ENCODE measurements around the gene UBTD1. TPM values are rescaled to one million over a fixed set of nuclear protein-coding genes. Genes with fewer than 3 reads are reported as not detected.

Gene UBTD1
- total RNA-seq, 1 experiment from 2014 or later: 19.0 TPM

DNA sequence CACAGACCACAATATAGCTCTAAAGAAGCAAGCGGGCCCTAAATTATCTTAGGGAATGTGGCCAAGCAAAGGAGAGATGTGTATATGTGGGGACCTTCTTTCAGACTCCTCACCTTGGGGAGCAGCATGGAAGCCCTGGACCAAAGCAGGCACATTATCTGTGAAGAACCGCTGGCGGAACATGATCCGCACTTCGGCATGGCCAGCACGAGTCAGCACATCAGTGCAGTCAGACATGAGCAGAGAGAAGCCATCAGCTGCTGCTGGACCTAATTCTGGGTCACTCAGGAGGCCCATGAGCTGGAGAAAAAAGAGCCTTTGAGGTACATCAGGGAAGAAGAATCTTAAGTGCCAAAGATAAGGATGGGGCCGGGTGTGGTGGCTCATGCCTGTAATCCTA lies 38.8 kb upstream of the UBTD1 start:
- no peak overlapping the region for H4K91ac ChIP-seq (ENCODE audit: insufficient read length, low read depth, low read length)
- no peak overlapping the region for H2BK15ac ChIP-seq (ENCODE audit: low read depth, low read length)
- no peak overlapping the region for H3K56ac ChIP-seq (ENCODE audit: insufficient read length, low read depth, low read length)
- WGBS (ENCODE audit: extremely low coverage, insufficient read length, low lambda C conversion rate): no CpG with 5 or more reads among the region's 7 CpGs
- no peaks in the 10 kb centered on the region for H3K23me2 ChIP-seq (ENCODE audit: insufficient read length, low read depth, low read length, poor library complexity, severe bottlenecking)
- no peak overlapping the region for H2BK20ac ChIP-seq (ENCODE audit: low read depth, low read length, poor library complexity, severe bottlenecking)
- no peaks in the 10 kb centered on the region for H3K9me3 Mint-ChIP-seq
- H3K27me3 Mint-ChIP-seq (ENCODE audit: low read depth): no peaks in the 10 kb centered on the region
- H3K27me3 ChIP-seq (ENCODE audit: insufficient read depth, low read length): no peaks in the 10 kb centered on the region
- H3K14ac ChIP-seq (ENCODE audit: insufficient read depth, low read length): no peak overlapping the region
- H2AFZ ChIP-seq (ENCODE audit: low read length): no peak overlapping the region
- TF ChIP-seq, protein P1, sequence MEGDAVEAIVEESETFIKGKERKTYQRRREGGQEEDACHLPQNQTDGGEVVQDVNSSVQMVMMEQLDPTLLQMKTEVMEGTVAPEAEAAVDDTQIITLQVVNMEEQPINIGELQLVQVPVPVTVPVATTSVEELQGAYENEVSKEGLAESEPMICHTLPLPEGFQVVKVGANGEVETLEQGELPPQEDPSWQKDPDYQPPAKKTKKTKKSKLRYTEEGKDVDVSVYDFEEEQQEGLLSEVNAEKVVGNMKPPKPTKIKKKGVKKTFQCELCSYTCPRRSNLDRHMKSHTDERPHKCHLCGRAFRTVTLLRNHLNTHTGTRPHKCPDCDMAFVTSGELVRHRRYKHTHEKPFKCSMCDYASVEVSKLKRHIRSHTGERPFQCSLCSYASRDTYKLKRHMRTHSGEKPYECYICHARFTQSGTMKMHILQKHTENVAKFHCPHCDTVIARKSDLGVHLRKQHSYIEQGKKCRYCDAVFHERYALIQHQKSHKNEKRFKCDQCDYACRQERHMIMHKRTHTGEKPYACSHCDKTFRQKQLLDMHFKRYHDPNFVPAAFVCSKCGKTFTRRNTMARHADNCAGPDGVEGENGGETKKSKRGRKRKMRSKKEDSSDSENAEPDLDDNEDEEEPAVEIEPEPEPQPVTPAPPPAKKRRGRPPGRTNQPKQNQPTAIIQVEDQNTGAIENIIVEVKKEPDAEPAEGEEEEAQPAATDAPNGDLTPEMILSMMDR (conservative IDR thresholded peaks at IDR 0.05): no peak
- H3K27ac Mint-ChIP-seq: peak overlapping the region in 1 of 3 experiments; percentile 50; a peak in 1 of 7 replicates
- no peak overlapping the region for H4K5ac ChIP-seq (ENCODE audit: insufficient read length, low read depth, low read length)
- H3K9ac ChIP-seq (ENCODE audit: extremely low read depth, insufficient read length, low read length): no peak overlapping the region
- H4K8ac ChIP-seq (replicated peaks; ENCODE audit: insufficient read length, low read depth, low read length): no peak overlapping the region
- no peaks in the 10 kb centered on the region for H4K20me1 ChIP-seq (ENCODE audit: control insufficient read depth, insufficient read depth, insufficient read length)
- H2BK5ac ChIP-seq (ENCODE audit: insufficient read length, low read length): no peak overlapping the region
- no peaks in the 10 kb centered on the region for H3K9me3 ChIP-seq (ENCODE audit: control insufficient read depth, low read depth, low read length)
- H3K4me1 Mint-ChIP-seq: no peaks in the 10 kb centered on the region
- H3K18ac ChIP-seq (ENCODE audit: insufficient read length, low read depth, low read length): no peak overlapping the region
- H3K36me3 Mint-ChIP-seq (ENCODE audit: insufficient read depth in 1 of 3, low read depth in 3 of 3): peaks cover 50 to 94% (median 82%) of the 10 kb centered on the region in 3 experiments
- no peak overlapping the region for H2AK5ac ChIP-seq (ENCODE audit: insufficient read length, low read length)
- no peak overlapping the region for H3K27ac ChIP-seq (ENCODE audit: insufficient read length, low read depth, low read length)
- H3K4me3 Mint-ChIP-seq: no peak overlapping the region
- H3K79me1 ChIP-seq (ENCODE audit: insufficient read depth, low read depth, low read length, poor library complexity, severe bottlenecking): no peaks in the 10 kb centered on the region
- H3T11ph ChIP-seq (ENCODE audit: low read length): no peak overlapping the region
- no peaks in the 10 kb centered on the region for H3K4me1 ChIP-seq (ENCODE audit: insufficient read depth, low read length)
- no peak overlapping the region for H3K4me2 ChIP-seq (ENCODE audit: insufficient read depth, insufficient read length, low read length)
- no peak overlapping the region for H3K4ac ChIP-seq (ENCODE audit: low read depth, low read length)
- no peak overlapping the region for H3K23ac ChIP-seq (ENCODE audit: insufficient read length, low read depth, low read length)
- no peak overlapping the region for H2BK12ac ChIP-seq (ENCODE audit: insufficient read length, low read depth, low read length)
- DNase-seq: no peak
- no peak overlapping the region for H2BK120ac ChIP-seq (ENCODE audit: low read depth, low read length, poor library complexity, severe bottlenecking)
- no peaks in the 10 kb centered on the region for H3K79me2 ChIP-seq (ENCODE audit: insufficient read depth, low read length)
